Upper lobe of left lung (tissue), 4 donors: ENCODE data around the gene CMYA5.

Source experiments
- CTCF ChIP-seq, 6 experiments: fragments of 450-650 bp in 4 of 6; fragments of 200-600 bp in 2 of 6; sonication (generic) in 2 of 6; IDR thresholded peaks; one replicate each; pipeline ENCODE4 v1.5.1; 2016 to 2019; ENCODE audit warnings: antibody characterized with exemption in 6 of 6
- EP300 ChIP-seq, 4 donors: sonication (generic); formaldehyde crosslinking; IDR thresholded peaks; one replicate each; pipeline ENCODE4 v1.5.1; 2017; ENCODE audit warnings: antibody characterized with exemption in 4 of 4, control low read depth in 2 of 4
- POLR2A ChIP-seq, 4 donors: fragments of 450-650 bp; IDR thresholded peaks; one replicate each; pipeline ENCODE4 v1.5.1; 2016 to 2017; ENCODE audit warnings: antibody characterized with exemption in 4 of 4, mild to moderate bottlenecking in 2 of 4
- POLR2AphosphoS5 ChIP-seq, 2 donors: sonication (generic); formaldehyde crosslinking; IDR thresholded peaks; one replicate each; pipeline ENCODE4 v1.5.1; 2017; ENCODE audit warnings: antibody characterized with exemption in 2 of 2

DNA sequence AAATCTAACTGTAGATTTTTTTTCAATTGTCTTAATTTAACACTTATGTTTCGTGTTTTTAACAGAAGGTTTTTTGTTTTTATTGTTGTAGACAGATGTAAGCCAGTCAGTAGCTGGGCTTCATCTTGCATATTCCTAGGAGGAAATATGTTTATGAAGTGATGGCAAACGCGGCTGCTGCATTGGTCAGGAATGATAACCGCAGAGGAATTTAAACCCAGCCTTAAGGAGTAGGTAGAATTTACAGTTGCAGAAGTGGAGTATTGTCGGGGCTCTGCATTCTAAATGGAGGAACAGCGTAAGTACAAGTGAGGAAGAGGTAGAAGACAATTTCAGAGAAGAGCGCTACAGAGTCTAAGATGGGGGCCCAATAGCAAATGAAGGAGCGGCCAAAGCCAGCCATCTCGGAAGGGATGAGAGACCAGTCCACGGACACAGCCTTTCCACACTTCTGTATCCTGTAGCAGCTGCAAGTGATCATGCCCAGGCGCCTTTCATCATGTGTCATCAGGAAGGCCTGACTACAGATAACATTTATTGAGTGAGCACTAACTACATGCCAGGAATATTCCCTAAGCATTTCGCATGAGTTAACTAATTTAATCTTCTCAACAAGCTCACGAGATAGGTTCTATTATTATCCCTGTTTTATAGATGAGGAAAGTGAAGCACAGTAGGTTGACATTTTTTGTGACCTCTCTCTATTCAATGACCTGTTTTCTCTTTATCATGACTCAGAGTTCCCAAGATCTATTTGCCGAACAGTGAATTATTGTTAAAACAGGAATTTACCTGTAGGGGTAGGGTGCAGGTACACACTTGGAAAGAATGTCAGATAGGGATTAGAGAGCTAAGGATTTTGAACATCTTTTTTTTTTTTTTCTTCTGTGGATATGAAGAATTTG, 38.1 kb downstream of the CMYA5 start:
- TF ChIP-seq EP300 (IDR thresholded peaks at IDR 0.05), result no peak
- TF ChIP-seq POLR2AphosphoS5 (IDR thresholded peaks at IDR 0.05), result no peak
- TF ChIP-seq CTCF (IDR thresholded peaks at IDR 0.05), result no peak
- TF ChIP-seq POLR2A (IDR thresholded peaks at IDR 0.05), result no peak
